H9 (cell line): ENCODE measurements around the gene ADIPOR1. TPM values are rescaled to one million over a fixed set of nuclear protein-coding genes. Genes with fewer than 3 reads are reported as not detected.

Source experiments
- DNase-seq: peaks from one replicate; pipeline ENCODE4 v3.0.0-alpha.2; 2017
- H2AFZ ChIP-seq: one replicate; pipeline ENCODE4 v1.6.1; 2013; ENCODE audit warnings: mild to moderate bottlenecking, low read length, control low read depth, moderate library complexity
- H2AK5ac ChIP-seq: 2 replicates; pipeline ENCODE4 v1.6.1; 2013; ENCODE audit warnings: low read length, control low read depth, mixed read lengths; ENCODE audit not compliant: insufficient read length
- H2BK120ac ChIP-seq: one replicate; pipeline ENCODE4 v1.6.1; 2013; ENCODE audit warnings: low read depth, mild to moderate bottlenecking, low read length, control low read depth, inconsistent platforms; ENCODE audit not compliant: poor library complexity, severe bottlenecking
- H2BK12ac ChIP-seq: 2 replicates; pipeline ENCODE4 v1.6.1; 2013; ENCODE audit warnings: low read length, control low read depth, mixed read lengths, low read depth; ENCODE audit not compliant: insufficient read length
- H2BK15ac ChIP-seq: 2 replicates; pipeline ENCODE4 v1.6.1; 2013; ENCODE audit warnings: low read depth, low read length, control low read depth
- H2BK20ac ChIP-seq: one replicate; pipeline ENCODE4 v1.6.1; 2013; ENCODE audit warnings: low read depth, mild to moderate bottlenecking, low read length, control low read depth, inconsistent platforms; ENCODE audit not compliant: poor library complexity, severe bottlenecking
- H2BK5ac ChIP-seq: 2 replicates; pipeline ENCODE4 v1.6.1; 2013; ENCODE audit warnings: low read length, control low read depth, mixed read lengths; ENCODE audit not compliant: insufficient read length
- H3K14ac ChIP-seq: 2 replicates; pipeline ENCODE4 v1.6.1; 2013; ENCODE audit warnings: low read length, control low read depth; ENCODE audit not compliant: insufficient read depth
- H3K18ac ChIP-seq: 2 replicates; pipeline ENCODE4 v1.6.1; 2013; ENCODE audit warnings: low read depth, mild to moderate bottlenecking, mixed read lengths, low read length, control low read depth; ENCODE audit not compliant: insufficient read length
- H3K23ac ChIP-seq: 2 replicates; pipeline ENCODE4 v1.6.1; 2013; ENCODE audit warnings: low read length, control low read depth, mixed read lengths, low read depth; ENCODE audit not compliant: insufficient read length
- H3K23me2 ChIP-seq: 2 replicates; pipeline ENCODE4 v1.6.1; 2013; ENCODE audit warnings: low read depth, mild to moderate bottlenecking, mixed read lengths, low read length, control low read depth; ENCODE audit not compliant: insufficient read length, poor library complexity, severe bottlenecking
- H3K27ac ChIP-seq: 2 replicates; pipeline ENCODE4 v1.5.1; 2013; ENCODE audit warnings: low read length, control low read depth, mixed read lengths, low read depth; ENCODE audit not compliant: insufficient read length
- H3K27me3 ChIP-seq: 2 replicates; pipeline ENCODE4 v1.6.1; 2013; ENCODE audit warnings: low read length, control low read depth, inconsistent platforms; ENCODE audit not compliant: insufficient read depth
- H3K4ac ChIP-seq: 2 replicates; pipeline ENCODE4 v1.6.1; 2013; ENCODE audit warnings: low read depth, mild to moderate bottlenecking, control low read depth, inconsistent platforms, low read length, moderate library complexity
- H3K4me1 ChIP-seq: 2 replicates; pipeline ENCODE4 v1.6.1; 2013; ENCODE audit warnings: low read length, control low read depth, inconsistent platforms; ENCODE audit not compliant: insufficient read depth
- H3K4me2 ChIP-seq: 2 replicates; pipeline ENCODE4 v1.6.1; 2013; ENCODE audit warnings: low read length, control low read depth, mixed read lengths; ENCODE audit not compliant: insufficient read length, insufficient read depth
- H3K56ac ChIP-seq: 2 replicates; pipeline ENCODE4 v1.6.1; 2013; ENCODE audit warnings: low read depth, mild to moderate bottlenecking, mixed read lengths, low read length, control low read depth; ENCODE audit not compliant: insufficient read length
- H3K79me1 ChIP-seq: 2 replicates; pipeline ENCODE4 v1.6.1; 2013; ENCODE audit warnings: low read depth, mild to moderate bottlenecking, moderate library complexity, low read length, control low read depth, inconsistent platforms; ENCODE audit not compliant: insufficient read depth, poor library complexity, severe bottlenecking
- H3K79me2 ChIP-seq: 2 replicates; pipeline ENCODE4 v1.6.1; 2013; ENCODE audit warnings: low read length, control low read depth, inconsistent platforms; ENCODE audit not compliant: insufficient read depth
- H3K9ac ChIP-seq: 2 replicates; pipeline ENCODE4 v1.6.1; 2013; ENCODE audit warnings: low read length, control low read depth, mixed read lengths; ENCODE audit not compliant: insufficient read length; ENCODE audit errors: extremely low read depth
- H3K9me3 ChIP-seq: one replicate; pipeline ENCODE4 v1.6.1; 2013; ENCODE audit warnings: low read depth, low read length, inconsistent platforms; ENCODE audit not compliant: control insufficient read depth
- H3T11ph ChIP-seq: one replicate; pipeline ENCODE4 v1.6.1; 2013; ENCODE audit warnings: mild to moderate bottlenecking, low read length, control low read depth, inconsistent platforms
- H4K20me1 ChIP-seq: one replicate; pipeline ENCODE4 v1.6.1; 2013; ENCODE audit not compliant: control insufficient read depth, insufficient read length, insufficient read depth
- H4K5ac ChIP-seq: 2 replicates; pipeline ENCODE4 v1.6.1; 2013; ENCODE audit warnings: low read depth, mild to moderate bottlenecking, mixed read lengths, low read length, control low read depth; ENCODE audit not compliant: insufficient read length
- H4K8ac ChIP-seq: replicated peaks from 2 replicates; pipeline ENCODE4 v1.6.1; 2013; ENCODE audit warnings: low read length, control low read depth, mixed read lengths, low read depth; ENCODE audit not compliant: insufficient read length
- H4K91ac ChIP-seq: 2 replicates; pipeline ENCODE4 v1.6.1; 2013; ENCODE audit warnings: low read depth, mild to moderate bottlenecking, moderate library complexity, mixed read lengths, low read length, control low read depth; ENCODE audit not compliant: insufficient read length
- H3K27ac Mint-ChIP-seq, 3 experiments: 2 replicates in 2 of 3; 3 replicates in 1 of 3; pipeline ENCODE4 v1.8.0; 2020 to 2021; ENCODE audit warnings: mixed read lengths in 3 of 3, mild to moderate bottlenecking in 1 of 3, moderate library complexity in 1 of 3
- H3K27me3 Mint-ChIP-seq: 2 replicates; pipeline ENCODE4 v1.8.0; 2021; ENCODE audit warnings: low read depth, mild to moderate bottlenecking, moderate library complexity, mixed read lengths
- H3K36me3 Mint-ChIP-seq, 3 experiments: 2 replicates in 2 of 3; 3 replicates in 1 of 3; pipeline ENCODE4 v1.8.0; 2020 to 2021; ENCODE audit warnings: low read depth in 3 of 3, mixed read lengths in 3 of 3; ENCODE audit not compliant: insufficient read depth in 1 of 3
- H3K4me1 Mint-ChIP-seq, 2 experiments: 2 replicates each; pipeline ENCODE4 v1.8.0; 2020; ENCODE audit warnings: mixed read lengths in 2 of 2
- H3K4me3 Mint-ChIP-seq, 2 experiments: 2 replicates in 1 of 2; 3 replicates in 1 of 2; pipeline ENCODE4 v1.8.0; 2020 to 2021; ENCODE audit warnings: mild to moderate bottlenecking in 2 of 2, mixed read lengths in 2 of 2, moderate library complexity in 1 of 2
- H3K9me3 Mint-ChIP-seq, 2 experiments: 2 replicates in 1 of 2; 3 replicates in 1 of 2; pipeline ENCODE4 v1.8.0; 2020; ENCODE audit warnings: mild to moderate bottlenecking in 2 of 2, mixed read lengths in 2 of 2, moderate library complexity in 1 of 2
- WGBS: extraction: QIAGEN DNeasy Blood & Tissue Kit; methylation state at CpG from one replicate; pipeline ENCODE4 v1.1.7; 2013; ENCODE audit warnings: missing lambda C conversion rate, low lambda C conversion rate, mixed read lengths; ENCODE audit not compliant: insufficient read length; ENCODE audit errors: extremely low coverage; 5-methylcytosine and 5-hydroxymethylcytosine counted together
- total RNA-seq: library from RNA; stranded (reverse); gene quantifications from 2 replicates; pipeline ENCODE4 v1.2.1, GENCODE V29; 2021
- TF ChIP-seq, protein P1 (sequence below): fragments of 200-600 bp; sonication (generic); conservative IDR thresholded peaks from 3 replicates; pipeline ENCODE4 v1.8.0; 2021; ENCODE audit warnings: antibody characterized with exemption, mild to moderate bottlenecking

The ADIPOR1 gene
- total RNA-seq, 1 experiment from 2014 or later, result 65.0 TPM

- no peak overlapping the region for H3K9ac ChIP-seq
- no peaks in the 10 kb centered on the region; the same call in 1 of the 2 replicates for H3K4me1 ChIP-seq
- H3K4ac ChIP-seq, result no peak overlapping the region
- H2BK5ac ChIP-seq, result no peak overlapping the region
- H3K27me3 Mint-ChIP-seq, result peaks cover 14% of the 10 kb centered on the region
- H3K23ac ChIP-seq, result no peak overlapping the region
- no peak overlapping the region for H4K91ac ChIP-seq
- no peaks in the 10 kb centered on the region for H3K27me3 ChIP-seq
- peak overlapping the region in 1 of 3 experiments; percentile 68; a peak in 3 of 7 replicates for H3K27ac Mint-ChIP-seq
- H3K4me2 ChIP-seq, result no peak overlapping the region
- no peaks in the 10 kb centered on the region for H3K79me1 ChIP-seq
- no peak overlapping the region for H2BK120ac ChIP-seq
- H2BK20ac ChIP-seq, result no peak overlapping the region
- no peaks in the 10 kb centered on the region for H3K23me2 ChIP-seq
- H2AK5ac ChIP-seq, result no peak overlapping the region
- H3T11ph ChIP-seq, result no peak overlapping the region
- no peak overlapping the region for H2BK15ac ChIP-seq
- no peak for DNase-seq
- H3K36me3 Mint-ChIP-seq, result no peaks in the 10 kb centered on the region
- H3K14ac ChIP-seq, result no peak overlapping the region
- TF ChIP-seq, protein P1, sequence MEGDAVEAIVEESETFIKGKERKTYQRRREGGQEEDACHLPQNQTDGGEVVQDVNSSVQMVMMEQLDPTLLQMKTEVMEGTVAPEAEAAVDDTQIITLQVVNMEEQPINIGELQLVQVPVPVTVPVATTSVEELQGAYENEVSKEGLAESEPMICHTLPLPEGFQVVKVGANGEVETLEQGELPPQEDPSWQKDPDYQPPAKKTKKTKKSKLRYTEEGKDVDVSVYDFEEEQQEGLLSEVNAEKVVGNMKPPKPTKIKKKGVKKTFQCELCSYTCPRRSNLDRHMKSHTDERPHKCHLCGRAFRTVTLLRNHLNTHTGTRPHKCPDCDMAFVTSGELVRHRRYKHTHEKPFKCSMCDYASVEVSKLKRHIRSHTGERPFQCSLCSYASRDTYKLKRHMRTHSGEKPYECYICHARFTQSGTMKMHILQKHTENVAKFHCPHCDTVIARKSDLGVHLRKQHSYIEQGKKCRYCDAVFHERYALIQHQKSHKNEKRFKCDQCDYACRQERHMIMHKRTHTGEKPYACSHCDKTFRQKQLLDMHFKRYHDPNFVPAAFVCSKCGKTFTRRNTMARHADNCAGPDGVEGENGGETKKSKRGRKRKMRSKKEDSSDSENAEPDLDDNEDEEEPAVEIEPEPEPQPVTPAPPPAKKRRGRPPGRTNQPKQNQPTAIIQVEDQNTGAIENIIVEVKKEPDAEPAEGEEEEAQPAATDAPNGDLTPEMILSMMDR, result no peak
- H3K56ac ChIP-seq, result no peak overlapping the region
- H3K79me2 ChIP-seq, result no peaks in the 10 kb centered on the region
- H4K20me1 ChIP-seq, result no peaks in the 10 kb centered on the region
- H3K4me3 Mint-ChIP-seq, result peak overlapping the region in 1 of 2 experiments; percentile 36; a peak in 1 of 5 replicates
- no peaks in the 10 kb centered on the region for H3K9me3 ChIP-seq
- no peak overlapping the region for H2AFZ ChIP-seq
- no peak overlapping the region for H4K5ac ChIP-seq
- H4K8ac ChIP-seq, result no peak overlapping the region
- H2BK12ac ChIP-seq, result no peak overlapping the region
- no CpG with 5 or more reads among the region's 5 CpGs for WGBS
- H3K27ac ChIP-seq, result no peak overlapping the region
- no peak overlapping the region for H3K18ac ChIP-seq
- H3K4me1 Mint-ChIP-seq, result peaks cover 2 to 5% of the 10 kb centered on the region in 2 experiments; a peak in 3 of 4 replicates
- no peaks in the 10 kb centered on the region for H3K9me3 Mint-ChIP-seq
Observed at GRCh38 chr1:202987922-202988583, 29.9 kb upstream of the ADIPOR1 start.
